Measurements from ENCODE around the gene NHLH1.

NHLH1 gene

DNA sequence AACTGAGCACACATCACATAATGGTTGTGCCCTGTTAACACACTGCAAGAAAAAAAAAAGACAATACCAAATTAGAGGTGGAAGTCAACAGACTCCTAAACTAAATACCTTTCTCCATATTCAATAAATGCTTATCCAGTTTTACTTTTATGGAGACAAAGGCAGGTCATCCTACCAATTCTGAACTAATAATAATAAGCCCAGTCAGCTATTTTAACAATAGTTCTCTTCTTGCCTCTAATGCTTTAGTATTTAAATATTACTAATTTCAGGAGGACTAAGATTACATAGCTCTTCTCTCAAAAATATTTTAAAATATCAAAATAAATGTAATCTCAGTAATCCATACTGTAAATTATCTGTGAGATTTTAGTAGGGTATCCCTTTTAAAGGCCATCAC, 34.4 kb upstream of the NHLH1 start:
- no peaks in the 10 kb centered on the region for H3K9me3 ChIP-seq (replicated peaks; ENCODE audit: insufficient read depth, low read length)
- H2AFZ ChIP-seq (ENCODE audit: low read length): no peak overlapping the region
- no peak for DNase-seq
- no peaks in the 10 kb centered on the region for H3K4me1 ChIP-seq (ENCODE audit: low read length)
- H3K36me3 ChIP-seq (replicated peaks; ENCODE audit: insufficient read depth, low read length): peaks cover 25% of the 10 kb centered on the region; the same call in 1 of the 2 replicates
- no peak overlapping the region for H3K4me3 ChIP-seq (ENCODE audit: low read length)
- H3K9me2 ChIP-seq (replicated peaks; ENCODE audit: insufficient read depth, low read length): no peaks in the 10 kb centered on the region
- no peak overlapping the region for H3K4me2 ChIP-seq (ENCODE audit: low read depth, low read length)
- no peaks in the 10 kb centered on the region for H3K27me3 ChIP-seq (replicated peaks; ENCODE audit: insufficient read depth, low read length)
- H4K20me1 ChIP-seq (ENCODE audit: insufficient read depth, low read length): no peaks in the 10 kb centered on the region
- no peaks in the 10 kb centered on the region for H3F3A ChIP-seq (ENCODE audit: insufficient read depth, low read length)
- H3K9ac ChIP-seq (ENCODE audit: low read length): no peak overlapping the region
- TF ChIP-seq CTCF (IDR thresholded peaks at IDR 0.05; ENCODE audit: low read length) (no peak), EZH2 (optimal IDR thresholded peaks at IDR 0.05; ENCODE audit: low read depth, low read length) (no peak), EZH2phosphoT487 (IDR thresholded peaks at IDR 0.05; ENCODE audit: low read length) (no peak)
- H3K27ac ChIP-seq (ENCODE audit: low read length): no peak overlapping the region
- H3K79me2 ChIP-seq (ENCODE audit: low read length): 0 out of 2 replicates have a peak, but pooled peaks cover 16% of the 10 kb centered on the region

- peaks cover 13% of the 10 kb centered on the region; the same call in 1 of the 2 replicates for H3K36me3 ChIP-seq (replicated peaks; ENCODE audit: insufficient read depth, low read length)
- H3K4me1 ChIP-seq (ENCODE audit: low read length): no peaks in the 10 kb centered on the region
- H3K27me3 ChIP-seq (replicated peaks; ENCODE audit: insufficient read depth, low read length): no peaks in the 10 kb centered on the region
- H3K9ac ChIP-seq (ENCODE audit: low read length): no peak overlapping the region
- no peaks in the 10 kb centered on the region for H3F3A ChIP-seq (ENCODE audit: insufficient read depth, low read length)
- DNase-seq: no peak
- no peaks in the 10 kb centered on the region for H3K9me3 ChIP-seq (replicated peaks; ENCODE audit: insufficient read depth, low read length)
- H3K9me2 ChIP-seq (replicated peaks; ENCODE audit: insufficient read depth, low read length): no peaks in the 10 kb centered on the region
- peaks cover 69% of the 10 kb centered on the region for H3K79me2 ChIP-seq (ENCODE audit: low read length)
- H3K4me3 ChIP-seq (ENCODE audit: low read length): no peak overlapping the region
- H2AFZ ChIP-seq (ENCODE audit: low read length): no peak overlapping the region
- no peak for TF ChIP-seq EZH2phosphoT487 (IDR thresholded peaks at IDR 0.05; ENCODE audit: low read length)
- no peak for TF ChIP-seq CTCF (IDR thresholded peaks at IDR 0.05; ENCODE audit: low read length)
- no peak for TF ChIP-seq EZH2 (optimal IDR thresholded peaks at IDR 0.05; ENCODE audit: low read depth, low read length)
- no peaks in the 10 kb centered on the region for H4K20me1 ChIP-seq (ENCODE audit: insufficient read depth, low read length)
- no peak overlapping the region for H3K27ac ChIP-seq (ENCODE audit: low read length)
- no peak overlapping the region for H3K4me2 ChIP-seq (ENCODE audit: low read depth, low read length)
Measured at GRCh38 chr1:160338580-160338979, 28.3 kb upstream of the NHLH1 start.

GRCh38 chr1:160340146-160340545, 26.7 kb upstream of the NHLH1 start:
- H4K20me1 ChIP-seq (ENCODE audit: insufficient read depth, low read length): no peaks in the 10 kb centered on the region
- TF ChIP-seq EZH2 (optimal IDR thresholded peaks at IDR 0.05; ENCODE audit: low read depth, low read length) (no peak), EZH2phosphoT487 (IDR thresholded peaks at IDR 0.05; ENCODE audit: low read length) (no peak), CTCF (IDR thresholded peaks at IDR 0.05; ENCODE audit: low read length) (no peak)

More at GRCh38 chr1:160340146-160340545, 26.7 kb upstream of the NHLH1 start:
- no peak overlapping the region for H2AFZ ChIP-seq (ENCODE audit: low read length)
- peaks cover 9% of the 10 kb centered on the region for H3K4me1 ChIP-seq (ENCODE audit: low read length)
- H3K9ac ChIP-seq (ENCODE audit: low read length): no peak overlapping the region
- H3K9me3 ChIP-seq (replicated peaks; ENCODE audit: insufficient read depth, low read length): no peaks in the 10 kb centered on the region
- no peak overlapping the region for H3K4me3 ChIP-seq (ENCODE audit: low read length)
- no peaks in the 10 kb centered on the region for H3K27me3 ChIP-seq (replicated peaks; ENCODE audit: insufficient read depth, low read length)
- H3K9me2 ChIP-seq (replicated peaks; ENCODE audit: insufficient read depth, low read length): no peaks in the 10 kb centered on the region
- H3F3A ChIP-seq (ENCODE audit: insufficient read depth, low read length): 0 out of 2 replicates have a peak, but pooled peaks cover 4% of the 10 kb centered on the region
- peaks cover 7% of the 10 kb centered on the region; the same call in 1 of the 2 replicates for H3K36me3 ChIP-seq (replicated peaks; ENCODE audit: insufficient read depth, low read length)
- no peak for DNase-seq
- H3K27ac ChIP-seq (ENCODE audit: low read length): no peak overlapping the region
- no peak overlapping the region for H3K4me2 ChIP-seq (ENCODE audit: low read depth, low read length)
- peaks cover 80% of the 10 kb centered on the region for H3K79me2 ChIP-seq (ENCODE audit: low read length)
